Ishikawa (cell line): ENCODE results near the gene AGAP3.

Experiments used
- CEBPB ChIP-seq: IDR thresholded peaks from 2 replicates; pipeline ENCODE4 v1.6.1; 2012
- CREB1 ChIP-seq: IDR thresholded peaks from 2 replicates; pipeline ENCODE4 v1.6.1; 2012; ENCODE audit warnings: low read depth
- EGR1 ChIP-seq: IDR thresholded peaks from 2 replicates; pipeline ENCODE4 v1.6.1; 2012
- EP300 ChIP-seq: IDR thresholded peaks from 2 replicates; pipeline ENCODE4 v1.6.1; 2012; ENCODE audit warnings: borderline replicate concordance
- FOXM1 ChIP-seq: IDR thresholded peaks from 2 replicates; pipeline ENCODE4 v1.6.1; 2012; ENCODE audit warnings: low read depth, borderline replicate concordance
- RAD21 ChIP-seq: IDR thresholded peaks from 2 replicates; pipeline ENCODE4 v1.6.1; 2012; ENCODE audit warnings: low read depth
- TAF1 ChIP-seq: IDR thresholded peaks from 2 replicates; pipeline ENCODE4 v1.6.1; 2012; ENCODE audit warnings: low read depth, mild to moderate bottlenecking
- TCF12 ChIP-seq: IDR thresholded peaks from 2 replicates; pipeline ENCODE4 v1.6.1; 2012; ENCODE audit warnings: low read depth
- YY1 ChIP-seq: IDR thresholded peaks from 2 replicates; pipeline ENCODE4 v1.6.1; 2012; ENCODE audit warnings: low read depth
- TF ChIP-seq, protein P1 (sequence below): IDR thresholded peaks from 2 replicates; pipeline ENCODE4 v1.6.1; 2012; ENCODE audit warnings: low read depth, mild to moderate bottlenecking
- TF ChIP-seq, protein P2 (sequence below): IDR thresholded peaks from 2 replicates; pipeline ENCODE4 v1.6.1; 2012
- TF ChIP-seq, protein P3 (sequence below): IDR thresholded peaks from 2 replicates; pipeline ENCODE4 v1.6.1; 2012

DNA sequence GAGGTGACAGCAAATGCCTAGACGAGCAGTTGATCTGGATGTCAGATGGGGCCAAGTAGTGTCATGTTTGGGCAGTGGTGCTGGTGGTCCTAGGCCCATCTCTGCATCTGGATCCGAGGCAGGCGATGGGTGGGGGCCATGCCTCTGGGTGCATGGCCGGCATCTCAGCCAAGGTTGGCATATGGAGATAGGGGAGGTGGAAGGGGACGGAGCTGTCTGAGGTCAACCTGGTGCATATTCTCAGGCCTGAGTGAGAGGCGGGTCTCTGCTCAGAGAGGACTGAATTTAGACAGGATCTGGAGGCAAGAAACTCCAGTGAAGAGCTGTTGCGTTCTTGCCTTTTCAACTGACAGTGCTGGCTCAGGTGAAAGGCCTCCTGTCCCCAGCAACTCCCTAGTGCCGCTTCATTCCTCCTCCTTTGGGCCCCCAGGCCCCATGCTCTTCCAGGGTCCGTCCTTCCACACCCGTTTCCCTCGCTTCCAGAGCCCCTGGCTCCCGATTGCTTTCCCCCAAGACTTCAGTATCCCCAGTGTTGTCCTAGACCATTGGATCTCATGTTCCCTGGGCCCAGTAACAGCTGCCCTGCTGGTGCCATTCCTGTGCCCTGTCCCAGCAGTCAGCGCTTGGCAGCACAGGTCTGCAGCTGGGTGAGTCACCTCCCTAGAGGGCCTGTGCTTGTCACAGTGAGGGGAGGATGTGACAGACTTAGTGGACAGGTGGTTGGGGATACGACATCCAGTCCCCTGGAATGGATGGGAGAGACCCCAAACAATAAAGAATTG, 48.7 kb downstream of the AGAP3 start:
- TF ChIP-seq EP300 (no peak), RAD21 (no peak), TAF1 (no peak), CREB1 (no peak), EGR1 (no peak), YY1 (no peak), TCF12 (no peak), FOXM1 (no peak), CEBPB (no peak)
- TF ChIP-seq, protein P1, sequence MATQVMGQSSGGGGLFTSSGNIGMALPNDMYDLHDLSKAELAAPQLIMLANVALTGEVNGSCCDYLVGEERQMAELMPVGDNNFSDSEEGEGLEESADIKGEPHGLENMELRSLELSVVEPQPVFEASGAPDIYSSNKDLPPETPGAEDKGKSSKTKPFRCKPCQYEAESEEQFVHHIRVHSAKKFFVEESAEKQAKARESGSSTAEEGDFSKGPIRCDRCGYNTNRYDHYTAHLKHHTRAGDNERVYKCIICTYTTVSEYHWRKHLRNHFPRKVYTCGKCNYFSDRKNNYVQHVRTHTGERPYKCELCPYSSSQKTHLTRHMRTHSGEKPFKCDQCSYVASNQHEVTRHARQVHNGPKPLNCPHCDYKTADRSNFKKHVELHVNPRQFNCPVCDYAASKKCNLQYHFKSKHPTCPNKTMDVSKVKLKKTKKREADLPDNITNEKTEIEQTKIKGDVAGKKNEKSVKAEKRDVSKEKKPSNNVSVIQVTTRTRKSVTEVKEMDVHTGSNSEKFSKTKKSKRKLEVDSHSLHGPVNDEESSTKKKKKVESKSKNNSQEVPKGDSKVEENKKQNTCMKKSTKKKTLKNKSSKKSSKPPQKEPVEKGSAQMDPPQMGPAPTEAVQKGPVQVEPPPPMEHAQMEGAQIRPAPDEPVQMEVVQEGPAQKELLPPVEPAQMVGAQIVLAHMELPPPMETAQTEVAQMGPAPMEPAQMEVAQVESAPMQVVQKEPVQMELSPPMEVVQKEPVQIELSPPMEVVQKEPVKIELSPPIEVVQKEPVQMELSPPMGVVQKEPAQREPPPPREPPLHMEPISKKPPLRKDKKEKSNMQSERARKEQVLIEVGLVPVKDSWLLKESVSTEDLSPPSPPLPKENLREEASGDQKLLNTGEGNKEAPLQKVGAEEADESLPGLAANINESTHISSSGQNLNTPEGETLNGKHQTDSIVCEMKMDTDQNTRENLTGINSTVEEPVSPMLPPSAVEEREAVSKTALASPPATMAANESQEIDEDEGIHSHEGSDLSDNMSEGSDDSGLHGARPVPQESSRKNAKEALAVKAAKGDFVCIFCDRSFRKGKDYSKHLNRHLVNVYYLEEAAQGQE = no peak
- TF ChIP-seq, protein P2, sequence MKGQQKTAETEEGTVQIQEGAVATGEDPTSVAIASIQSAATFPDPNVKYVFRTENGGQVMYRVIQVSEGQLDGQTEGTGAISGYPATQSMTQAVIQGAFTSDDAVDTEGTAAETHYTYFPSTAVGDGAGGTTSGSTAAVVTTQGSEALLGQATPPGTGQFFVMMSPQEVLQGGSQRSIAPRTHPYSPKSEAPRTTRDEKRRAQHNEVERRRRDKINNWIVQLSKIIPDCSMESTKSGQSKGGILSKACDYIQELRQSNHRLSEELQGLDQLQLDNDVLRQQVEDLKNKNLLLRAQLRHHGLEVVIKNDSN = no peak
- TF ChIP-seq, protein P3, sequence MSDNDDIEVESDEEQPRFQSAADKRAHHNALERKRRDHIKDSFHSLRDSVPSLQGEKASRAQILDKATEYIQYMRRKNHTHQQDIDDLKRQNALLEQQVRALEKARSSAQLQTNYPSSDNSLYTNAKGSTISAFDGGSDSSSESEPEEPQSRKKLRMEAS = no peak
